B cell (primary cell): ENCODE measurements around the gene PTPRG. TPM values are rescaled to one million over a fixed set of nuclear protein-coding genes. Genes with fewer than 3 reads are reported as not detected.

Source experiments
- ATAC-seq: fragments of 200-7000 bp; cut with Tn5 transposase; one replicate; pipeline ENCODE4 v1.10.0; 2021; ENCODE audit warnings: low read depth, mild to moderate bottlenecking, moderate number of reproducible peaks, moderate library complexity
- CTCF ChIA-PET: fragments of 350-600 bp; sonication (Branson Sonifier 250); formaldehyde crosslinking; loops from one replicate; lab custom pipeline; 2021; ENCODE audit warnings: antibody characterized with exemption, inconsistent platforms; lab: Charles Lee
- POLR2A ChIA-PET: fragments of 350-600 bp; sonication (Branson Sonifier 250); formaldehyde crosslinking; loops from one replicate; lab custom pipeline; 2021; ENCODE audit warnings: antibody characterized with exemption; lab: Charles Lee
- DNase-seq: peaks from one replicate; pipeline ENCODE4 v3.0.0; 2013
- H2AFZ ChIP-seq: 2 replicates; pipeline ENCODE4 v1.6.1; 2012; ENCODE audit warnings: mild to moderate bottlenecking, low read depth, low read length; ENCODE audit not compliant: insufficient read depth, poor library complexity, severe bottlenecking
- H3K27ac ChIP-seq, 2 donors: 1 replicate in 1 of 2; 2 replicates in 1 of 2; pipeline ENCODE4 v1.5.1; 2012 to 2013; ENCODE audit warnings: low read length in 2 of 2, mild to moderate bottlenecking in 2 of 2, moderate library complexity in 1 of 2
- H3K27me3 ChIP-seq, 4 experiments: fragments of 200-600 bp in 1 of 4; sonication (generic) in 1 of 4; replicated peaks in 1 of 4; 1 replicate in 2 of 4; 2 replicates in 2 of 4; pipeline versions ENCODE4 v1.6.1 to v1.7.0; 2013 to 2016; ENCODE audit warnings: low read length in 3 of 4, mild to moderate bottlenecking in 2 of 4, mixed read lengths in 1 of 4, moderate library complexity in 1 of 4; ENCODE audit not compliant: insufficient read depth in 4 of 4, control insufficient read depth in 3 of 4; ENCODE audit errors: control extremely low read depth in 1 of 4
- H3K36me3 ChIP-seq, 2 experiments: replicated peaks in 1 of 2; 1 replicate in 1 of 2; 2 replicates in 1 of 2; pipeline versions ENCODE4 v1.6.1 to v1.7.1; 2013; ENCODE audit warnings: low read length in 1 of 2; ENCODE audit not compliant: insufficient read depth in 2 of 2, control insufficient read depth in 1 of 2; ENCODE audit errors: control extremely low read depth in 1 of 2, extremely low read depth in 1 of 2
- H3K4me1 ChIP-seq, 2 donors: fragments of 200-600 bp in 1 of 2; sonication (generic) in 1 of 2; 1 replicate in 1 of 2; 2 replicates in 1 of 2; pipeline versions ENCODE4 v1.5.1 to v1.6.1; 2013 to 2017; ENCODE audit warnings: low read length in 2 of 2; ENCODE audit not compliant: control insufficient read depth in 2 of 2, insufficient read depth in 2 of 2
- H3K4me2 ChIP-seq: replicated peaks from 2 replicates; pipeline ENCODE3; 2012; ENCODE audit warnings: mild to moderate bottlenecking, low read depth, low read length; ENCODE audit not compliant: poor library complexity, severe bottlenecking
- H3K4me3 ChIP-seq, 5 experiments: fragments of 200-600 bp in 1 of 5; sonication (generic) in 1 of 5; 1 replicate in 3 of 5; 2 replicates in 2 of 5; pipeline versions ENCODE4 v1.5.1 to v1.7.0; 2011 to 2016; ENCODE audit warnings: low read length in 4 of 5, mild to moderate bottlenecking in 4 of 5, low read depth in 2 of 5, control low read depth in 1 of 5, moderate library complexity in 1 of 5; ENCODE audit not compliant: insufficient read depth in 1 of 5; ENCODE audit errors: control extremely low read depth in 1 of 5, extremely low read depth in 1 of 5
- H3K79me2 ChIP-seq: fragments of 200-600 bp; sonication (generic); one replicate; pipeline ENCODE4 v1.6.0; 2016; ENCODE audit warnings: low read length; ENCODE audit not compliant: control insufficient read depth, insufficient read depth
- H3K9ac ChIP-seq: fragments of 200-600 bp; sonication (generic); 2 replicates; pipeline ENCODE4 v1.6.1; 2017; ENCODE audit warnings: mild to moderate bottlenecking, low read length, moderate library complexity
- H3K9me3 ChIP-seq, 3 donors: one replicate each; pipeline versions ENCODE4 v1.6.1 to v1.7.1; 2013; ENCODE audit warnings: low read length in 2 of 3; ENCODE audit not compliant: control insufficient read depth in 2 of 3, insufficient read depth in 1 of 3; ENCODE audit errors: control extremely low read depth in 1 of 3
- H4K20me1 ChIP-seq: 2 replicates; pipeline ENCODE4 v1.6.0; 2012; ENCODE audit warnings: mild to moderate bottlenecking, low read length; ENCODE audit not compliant: insufficient read depth, control insufficient read depth, poor library complexity, severe bottlenecking
- H3K27ac Mint-ChIP-seq: one replicate; pipeline ENCODE4 v1.8.0; 2021; ENCODE audit warnings: mixed read lengths
- H3K27me3 Mint-ChIP-seq: one replicate; pipeline ENCODE4 v1.8.0; 2021; ENCODE audit warnings: mixed read lengths
- H3K4me1 Mint-ChIP-seq: one replicate; pipeline ENCODE4 v1.8.0; 2021; ENCODE audit warnings: mixed read lengths
- H3K4me3 Mint-ChIP-seq: one replicate; pipeline ENCODE4 v1.8.0; 2021; ENCODE audit warnings: mixed read lengths
- H3K9me3 Mint-ChIP-seq: one replicate; pipeline ENCODE4 v1.8.0; 2022; ENCODE audit warnings: mixed read lengths; ENCODE audit not compliant: insufficient read depth
- EZH2 ChIP-seq: IDR thresholded peaks from 2 replicates; pipeline ENCODE4 v1.6.1; 2012; ENCODE audit warnings: borderline replicate concordance, low read depth, mild to moderate bottlenecking, moderate library complexity, low read length; ENCODE audit not compliant: insufficient read depth, poor library complexity, severe bottlenecking
- WGBS: methylation state at CpG from one replicate; pipeline ENCODE4 v1.1.5; 2013; ENCODE audit warnings: missing lambda C conversion rate; ENCODE audit not compliant: insufficient coverage; 5-methylcytosine and 5-hydroxymethylcytosine counted together
- intact Hi-C: fragments of 100-400 bp; cut with micrococcal nuclease; formaldehyde crosslinking; loops from one replicate; pipeline ENCODE4 v1.10.0; 2022
- polyA plus RNA-seq: library from polyadenylated mRNA; depleted of rRNA; stranded (reverse); fragments of >200 nt; gene quantifications from 2 replicates; pipeline ENCODE4 v1.2.3, GENCODE V29; 2012
- total RNA-seq, 2 donors: library from RNA; stranded (reverse); fragments of 120-200 nt in 1 of 2; gene quantifications; 1 replicate in 1 of 2; 2 replicates in 1 of 2; pipeline versions ENCODE4 v1.2.3 to v1.2.4, GENCODE V29; 2013 to 2022
- TF ChIP-seq, protein P1 (sequence below): fragments of 200-600 bp; IDR thresholded peaks from one replicate; pipeline ENCODE4 v1.8.0; 2022; ENCODE audit warnings: antibody characterized with exemption, mild to moderate bottlenecking

Gene PTPRG
- total and polyA plus RNA-seq, 2 donors (not counting 1 experiment from before 2014, with no cell fraction given), result 0.12 to 1.3 TPM

DNA sequence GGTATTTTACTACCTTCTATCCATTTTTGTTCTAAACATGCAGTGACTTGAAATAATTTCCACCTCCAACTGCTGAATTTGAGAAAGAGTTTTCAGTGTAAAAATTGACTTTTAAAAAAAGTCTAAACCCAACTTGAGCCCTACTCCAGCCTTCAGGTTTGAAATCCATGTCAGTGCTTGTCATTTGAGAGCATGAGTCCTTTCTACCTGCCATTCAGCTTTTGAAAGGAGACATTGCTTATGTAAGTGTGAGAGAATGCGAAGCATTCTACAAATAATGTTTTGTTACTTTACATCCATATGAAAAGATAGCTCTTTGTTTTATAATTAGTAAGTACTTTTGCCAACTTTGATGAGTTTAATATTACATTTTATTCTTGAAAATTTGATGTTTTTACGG, 329.2 kb downstream of the PTPRG start:
- CTCF ChIA-PET, result no interaction called here
- no peak overlapping the region for H3K27ac Mint-ChIP-seq

DNA sequence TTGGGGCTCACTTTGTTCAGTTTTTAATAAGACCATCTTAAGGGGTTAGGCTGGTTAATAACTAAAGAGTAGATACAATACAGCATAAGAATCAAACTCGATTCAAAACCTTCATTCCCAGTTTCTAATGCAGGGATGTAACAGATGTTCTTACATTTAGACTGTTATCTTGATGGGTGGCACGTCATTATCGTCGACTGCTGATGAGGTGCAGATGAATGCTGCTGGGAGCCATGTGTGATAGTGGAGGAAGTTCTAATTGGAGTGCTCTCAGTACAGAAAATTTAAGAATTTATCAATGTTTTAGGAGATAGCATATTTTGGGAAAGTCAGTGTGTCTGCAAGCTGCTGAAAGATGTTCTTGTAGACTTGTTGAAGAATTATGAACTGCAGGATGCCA, 331.5 kb downstream of the PTPRG start:
- Histone ChIP-seq H3K27me3 (no peaks in the 10 kb centered on the region), H3K9me3 (no peaks in the 10 kb centered on the region), H3K9ac (no peak overlapping the region), H3K79me2 (no peaks in the 10 kb centered on the region), H3K4me1 (peaks cover 0 to 6% of the 10 kb centered on the region in 2 donors), H3K4me3 (no peak overlapping the region), H4K20me1 (no peaks in the 10 kb centered on the region), H2AFZ (no peak overlapping the region), H3K4me2 (no peak overlapping the region), H3K36me3 (no peaks in the 10 kb centered on the region), H3K27ac (no peak overlapping the region)
- 100% methylated on average over 3 of the region's 4 CpGs for whole genome bisulfite sequencing
- Mint-ChIP-seq H3K27ac (no peak overlapping the region), H3K9me3 (no peaks in the 10 kb centered on the region), H3K4me3 (no peak overlapping the region), H3K4me1 (peaks cover 9% of the 10 kb centered on the region), H3K27me3 (no peaks in the 10 kb centered on the region)
- intact Hi-C loops, result no loop called here
- DNase-seq (no peak), ATAC-seq (no peak)
- TF ChIP-seq, protein P1, sequence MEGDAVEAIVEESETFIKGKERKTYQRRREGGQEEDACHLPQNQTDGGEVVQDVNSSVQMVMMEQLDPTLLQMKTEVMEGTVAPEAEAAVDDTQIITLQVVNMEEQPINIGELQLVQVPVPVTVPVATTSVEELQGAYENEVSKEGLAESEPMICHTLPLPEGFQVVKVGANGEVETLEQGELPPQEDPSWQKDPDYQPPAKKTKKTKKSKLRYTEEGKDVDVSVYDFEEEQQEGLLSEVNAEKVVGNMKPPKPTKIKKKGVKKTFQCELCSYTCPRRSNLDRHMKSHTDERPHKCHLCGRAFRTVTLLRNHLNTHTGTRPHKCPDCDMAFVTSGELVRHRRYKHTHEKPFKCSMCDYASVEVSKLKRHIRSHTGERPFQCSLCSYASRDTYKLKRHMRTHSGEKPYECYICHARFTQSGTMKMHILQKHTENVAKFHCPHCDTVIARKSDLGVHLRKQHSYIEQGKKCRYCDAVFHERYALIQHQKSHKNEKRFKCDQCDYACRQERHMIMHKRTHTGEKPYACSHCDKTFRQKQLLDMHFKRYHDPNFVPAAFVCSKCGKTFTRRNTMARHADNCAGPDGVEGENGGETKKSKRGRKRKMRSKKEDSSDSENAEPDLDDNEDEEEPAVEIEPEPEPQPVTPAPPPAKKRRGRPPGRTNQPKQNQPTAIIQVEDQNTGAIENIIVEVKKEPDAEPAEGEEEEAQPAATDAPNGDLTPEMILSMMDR, result no peak
- no peak for TF ChIP-seq EZH2
- CTCF ChIA-PET, result no interaction called here
- POLR2A ChIA-PET, result no interaction called here

More for the DNA sequence above, 329.2 kb downstream of the PTPRG start:
- Mint-ChIP-seq H3K4me1 (peaks cover 9% of the 10 kb centered on the region), H3K27me3 (no peaks in the 10 kb centered on the region), H3K4me3 (no peak overlapping the region), H3K9me3 (no peaks in the 10 kb centered on the region)
- intact Hi-C loops, result no loop called here
- Histone ChIP-seq H3K27ac (no peak overlapping the region), H3K4me3 (no peak overlapping the region), H4K20me1 (no peaks in the 10 kb centered on the region), H3K9ac (no peak overlapping the region), H3K4me2 (no peak overlapping the region), H3K79me2 (no peaks in the 10 kb centered on the region), H3K36me3 (no peaks in the 10 kb centered on the region), H3K9me3 (no peaks in the 10 kb centered on the region), H3K27me3 (no peaks in the 10 kb centered on the region), H3K4me1 (peaks cover 0 to 6% of the 10 kb centered on the region in 2 donors), H2AFZ (no peak overlapping the region)
- DNase-seq (no peak), ATAC-seq (no peak)
- POLR2A ChIA-PET, result no interaction called here
- WGBS, result no CpG with 5 or more reads among the region's 2 CpGs
- no peak for TF ChIP-seq EZH2
- TF ChIP-seq, protein P1, result no peak
